ENCODE measurements around the gene PDE11A.

The PDE11A gene

GRCh38 chr2:177872286-177872685 is 200.3 kb downstream of the PDE11A start:
- no peak for TF ChIP-seq FOXP2 (optimal IDR thresholded peaks at IDR 0.05; ENCODE audit: borderline replicate concordance, extremely low read depth, extremely low read length, insufficient read depth)
- no peak for TF ChIP-seq TAF1 (IDR thresholded peaks at IDR 0.05; ENCODE audit: borderline replicate concordance, insufficient read depth, low read length)
- no peak for TF ChIP-seq SIN3A (IDR thresholded peaks at IDR 0.05; ENCODE audit: borderline replicate concordance, insufficient read depth, low read length)
- TF ChIP-seq REST (IDR thresholded peaks at IDR 0.05; ENCODE audit: insufficient read depth in 1 of 2, low read depth in 2 of 2, low read length in 2 of 2) = no peak
- TF ChIP-seq POLR2AphosphoS5 (IDR thresholded peaks at IDR 0.05; ENCODE audit: low read depth, low read length) = no peak

- TF ChIP-seq SIN3A (IDR thresholded peaks at IDR 0.05; ENCODE audit: borderline replicate concordance, insufficient read depth, low read length) = no peak
- TF ChIP-seq TAF1 (IDR thresholded peaks at IDR 0.05; ENCODE audit: borderline replicate concordance, insufficient read depth, low read length) = no peak
- no peak for TF ChIP-seq POLR2AphosphoS5 (IDR thresholded peaks at IDR 0.05; ENCODE audit: low read depth, low read length)
- no peak for TF ChIP-seq REST (IDR thresholded peaks at IDR 0.05; ENCODE audit: insufficient read depth in 1 of 2, low read depth in 2 of 2, low read length in 2 of 2)
- TF ChIP-seq FOXP2 (optimal IDR thresholded peaks at IDR 0.05; ENCODE audit: borderline replicate concordance, extremely low read depth, extremely low read length, insufficient read depth) = no peak
Measured at GRCh38 chr2:177869912-177870311, 202.7 kb downstream of the PDE11A start.

- TF ChIP-seq FOXP2 (optimal IDR thresholded peaks at IDR 0.05; ENCODE audit: borderline replicate concordance, extremely low read depth, extremely low read length, insufficient read depth) (no peak), REST (IDR thresholded peaks at IDR 0.05; ENCODE audit: insufficient read depth in 1 of 2, low read depth in 2 of 2, low read length in 2 of 2) (no peak), POLR2AphosphoS5 (IDR thresholded peaks at IDR 0.05; ENCODE audit: low read depth, low read length) (no peak), SIN3A (IDR thresholded peaks at IDR 0.05; ENCODE audit: borderline replicate concordance, insufficient read depth, low read length) (no peak), TAF1 (IDR thresholded peaks at IDR 0.05; ENCODE audit: borderline replicate concordance, insufficient read depth, low read length) (no peak)
Measured at GRCh38 chr2:177869209-177869608, 203.4 kb downstream of the PDE11A start.

GRCh38 chr2:177868806-177869205 is 203.8 kb downstream of the PDE11A start:
- TF ChIP-seq REST (IDR thresholded peaks at IDR 0.05; ENCODE audit: insufficient read depth in 1 of 2, low read depth in 2 of 2, low read length in 2 of 2) = no peak
- no peak for TF ChIP-seq POLR2AphosphoS5 (IDR thresholded peaks at IDR 0.05; ENCODE audit: low read depth, low read length)
- no peak for TF ChIP-seq FOXP2 (optimal IDR thresholded peaks at IDR 0.05; ENCODE audit: borderline replicate concordance, extremely low read depth, extremely low read length, insufficient read depth)
- TF ChIP-seq SIN3A (IDR thresholded peaks at IDR 0.05; ENCODE audit: borderline replicate concordance, insufficient read depth, low read length) = no peak
- TF ChIP-seq TAF1 (IDR thresholded peaks at IDR 0.05; ENCODE audit: borderline replicate concordance, insufficient read depth, low read length) = no peak

- TF ChIP-seq FOXP2 (optimal IDR thresholded peaks at IDR 0.05; ENCODE audit: borderline replicate concordance, extremely low read depth, extremely low read length, insufficient read depth) = no peak
- TF ChIP-seq SIN3A (IDR thresholded peaks at IDR 0.05; ENCODE audit: borderline replicate concordance, insufficient read depth, low read length) = no peak
- no peak for TF ChIP-seq POLR2AphosphoS5 (IDR thresholded peaks at IDR 0.05; ENCODE audit: low read depth, low read length)
- TF ChIP-seq REST (IDR thresholded peaks at IDR 0.05; ENCODE audit: insufficient read depth in 1 of 2, low read depth in 2 of 2, low read length in 2 of 2) = no peak
- no peak for TF ChIP-seq TAF1 (IDR thresholded peaks at IDR 0.05; ENCODE audit: borderline replicate concordance, insufficient read depth, low read length)
Measured at GRCh38 chr2:177857538-177857937, 215.0 kb downstream of the PDE11A start.
